ENCODE results near the gene MTHFD1L. TPM values are rescaled to one million over a fixed set of nuclear protein-coding genes. Genes with fewer than 3 reads are reported as not detected.

Gene MTHFD1L
- total RNA-seq, 2 experiments from 2014 or later: 51.6 to 54.6 TPM

DNA sequence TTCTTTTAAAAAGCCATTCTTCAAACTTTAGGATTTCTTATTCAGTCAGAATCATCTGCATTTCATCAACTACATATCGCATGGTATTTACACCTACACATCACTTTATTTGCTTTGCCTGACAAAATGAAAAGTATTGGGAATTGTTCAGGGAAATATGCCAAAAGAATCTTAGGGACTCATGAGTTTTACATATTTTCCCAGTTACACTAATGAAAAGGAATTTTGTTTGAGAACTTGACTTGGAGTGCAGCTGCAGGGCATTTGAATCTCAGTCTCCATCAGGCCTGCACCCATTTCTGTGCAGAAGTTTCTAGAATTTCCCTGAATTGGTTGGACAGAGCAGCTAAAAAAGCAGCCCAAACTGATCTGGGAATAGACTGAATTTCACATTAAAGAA is 65.3 kb downstream of the MTHFD1L start:
- Mint-ChIP-seq H3K9me3 (no peaks in the 10 kb centered on the region), H3K27ac (no peak overlapping the region), H3K36me3 (ENCODE audit: low read depth) (peaks cover 18% of the 10 kb centered on the region), H3K4me3 (no peak overlapping the region), H3K27me3 (no peaks in the 10 kb centered on the region), H3K4me1 (no peaks in the 10 kb centered on the region)
- no peak for DNase-seq
- ChIA-PET POLR2A (no interaction called here), CTCF (no interaction called here)

DNA sequence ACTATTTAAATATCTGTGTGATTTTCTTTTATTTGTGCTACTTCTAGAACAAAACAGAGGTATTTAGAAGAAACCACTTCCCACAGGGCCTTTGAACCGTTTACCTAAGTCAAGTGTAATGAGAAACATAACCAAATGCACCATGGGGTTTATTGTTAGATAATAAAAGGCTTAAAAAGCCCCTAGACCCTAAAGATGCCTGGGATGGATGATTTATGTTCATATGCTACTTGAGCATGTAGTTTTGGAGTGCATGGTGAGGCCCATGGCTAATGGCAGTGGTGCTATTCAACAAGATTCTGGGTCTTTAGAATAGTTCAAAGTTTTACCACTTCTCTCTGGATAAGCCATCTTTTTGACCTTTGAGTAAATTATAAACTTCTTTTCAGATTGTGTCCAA is 65.9 kb downstream of the MTHFD1L start:
- no peak for DNase-seq
- ChIA-PET CTCF (no interaction called here), POLR2A (no interaction called here)
- Mint-ChIP-seq H3K27ac (no peak overlapping the region), H3K4me1 (no peaks in the 10 kb centered on the region), H3K4me3 (no peak overlapping the region), H3K36me3 (ENCODE audit: low read depth) (peaks cover 16% of the 10 kb centered on the region), H3K9me3 (no peaks in the 10 kb centered on the region), H3K27me3 (no peaks in the 10 kb centered on the region)

DNA sequence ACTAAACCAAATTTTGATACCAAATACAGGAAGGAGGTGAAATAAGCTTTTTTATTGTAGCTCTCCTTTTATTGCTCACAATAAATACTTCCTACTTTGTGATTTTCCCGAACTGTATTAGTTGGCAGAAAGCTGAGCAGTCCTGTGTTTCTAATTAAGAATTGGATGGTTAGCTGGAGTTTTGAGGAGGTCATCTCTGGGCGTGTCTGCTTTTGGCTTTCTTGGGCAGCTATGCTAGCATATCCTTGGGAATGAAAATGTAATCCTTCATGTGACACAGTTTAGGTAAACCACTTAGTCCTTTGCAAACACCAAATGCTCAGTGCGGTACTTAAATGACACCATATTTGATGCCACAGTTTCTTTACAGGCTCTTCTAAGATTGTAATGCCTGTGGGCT is 67.5 kb downstream of the MTHFD1L start:
- no peak overlapping the region for H3K4me3 Mint-ChIP-seq
- H3K9me3 Mint-ChIP-seq: no peaks in the 10 kb centered on the region
- POLR2A ChIA-PET: no interaction called here
- CTCF ChIA-PET: interaction anchor here (1.6 kb wide), 1 partner anchor 81 kb away, joined by 3 read pairs; no protein-coding TSS in a partner anchor
- peaks cover 26% of the 10 kb centered on the region for H3K36me3 Mint-ChIP-seq (ENCODE audit: low read depth)
- no peak for DNase-seq
- no peaks in the 10 kb centered on the region for H3K4me1 Mint-ChIP-seq
- no peaks in the 10 kb centered on the region for H3K27me3 Mint-ChIP-seq
- no peak overlapping the region for H3K27ac Mint-ChIP-seq

DNA sequence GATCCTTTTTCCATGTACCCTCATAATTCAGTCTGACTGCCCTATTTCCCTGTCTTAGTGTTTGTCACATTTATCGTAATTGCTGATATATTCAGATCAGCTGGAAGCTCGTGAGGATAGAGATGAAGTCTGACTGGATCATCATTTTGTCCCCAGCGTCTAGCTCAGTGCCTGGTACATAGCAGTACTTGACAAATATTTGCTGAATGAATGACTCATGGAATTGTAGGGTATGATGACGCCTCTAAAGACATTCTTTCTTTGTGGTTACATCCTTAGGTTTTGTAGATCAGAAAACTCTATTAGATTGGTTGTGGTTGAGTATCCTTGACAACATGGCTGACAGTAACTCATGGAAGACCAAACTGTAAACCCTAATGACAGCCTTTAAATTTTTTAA is 68.9 kb downstream of the MTHFD1L start:
- Mint-ChIP-seq H3K4me3 (no peak overlapping the region), H3K27me3 (no peaks in the 10 kb centered on the region), H3K27ac (no peak overlapping the region), H3K36me3 (ENCODE audit: low read depth) (peaks cover 28% of the 10 kb centered on the region), H3K9me3 (no peaks in the 10 kb centered on the region), H3K4me1 (no peaks in the 10 kb centered on the region)
- ChIA-PET CTCF (no interaction called here), POLR2A (no interaction called here)
- no peak for DNase-seq

DNA sequence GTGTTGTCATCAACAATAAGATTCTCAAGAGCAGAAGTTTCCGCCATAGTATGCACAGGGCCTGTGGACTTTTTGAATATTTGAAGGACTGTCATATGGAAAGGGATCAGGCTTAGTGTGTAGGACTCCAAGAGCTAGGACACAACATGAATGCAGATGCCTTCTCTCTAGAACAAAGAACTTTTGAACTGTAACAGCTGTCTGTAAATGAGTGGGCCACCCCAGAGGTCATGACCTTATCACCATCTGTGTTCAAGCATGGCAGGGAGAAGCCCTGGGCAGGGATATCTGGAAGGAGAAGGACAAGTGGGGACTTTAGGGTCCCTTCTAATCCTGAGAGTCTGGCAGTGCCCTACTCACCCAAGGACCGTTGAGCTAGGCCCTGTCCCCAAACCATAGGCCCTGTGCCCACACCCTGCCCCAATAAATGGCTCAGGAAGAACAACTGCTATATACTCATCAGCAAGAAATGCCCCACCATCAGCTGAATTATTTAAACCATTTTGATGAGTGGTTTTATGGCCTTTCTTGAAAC is 70.6 kb downstream of the MTHFD1L start:
- CTCF ChIA-PET: interaction anchor here (0.5 to 1.0 kb wide), 2 partner anchors 44 to 78 kb away, joined by 3 read pairs; no protein-coding TSS in a partner anchor
- no peak overlapping the region for H3K27ac Mint-ChIP-seq
- no peak overlapping the region for H3K4me3 Mint-ChIP-seq
- H3K36me3 Mint-ChIP-seq (ENCODE audit: low read depth): peaks cover 33% of the 10 kb centered on the region
- DNase-seq: no peak
- no peaks in the 10 kb centered on the region for H3K9me3 Mint-ChIP-seq
- H3K27me3 Mint-ChIP-seq: no peaks in the 10 kb centered on the region
- POLR2A ChIA-PET: no interaction called here
- H3K4me1 Mint-ChIP-seq: no peaks in the 10 kb centered on the region

DNA sequence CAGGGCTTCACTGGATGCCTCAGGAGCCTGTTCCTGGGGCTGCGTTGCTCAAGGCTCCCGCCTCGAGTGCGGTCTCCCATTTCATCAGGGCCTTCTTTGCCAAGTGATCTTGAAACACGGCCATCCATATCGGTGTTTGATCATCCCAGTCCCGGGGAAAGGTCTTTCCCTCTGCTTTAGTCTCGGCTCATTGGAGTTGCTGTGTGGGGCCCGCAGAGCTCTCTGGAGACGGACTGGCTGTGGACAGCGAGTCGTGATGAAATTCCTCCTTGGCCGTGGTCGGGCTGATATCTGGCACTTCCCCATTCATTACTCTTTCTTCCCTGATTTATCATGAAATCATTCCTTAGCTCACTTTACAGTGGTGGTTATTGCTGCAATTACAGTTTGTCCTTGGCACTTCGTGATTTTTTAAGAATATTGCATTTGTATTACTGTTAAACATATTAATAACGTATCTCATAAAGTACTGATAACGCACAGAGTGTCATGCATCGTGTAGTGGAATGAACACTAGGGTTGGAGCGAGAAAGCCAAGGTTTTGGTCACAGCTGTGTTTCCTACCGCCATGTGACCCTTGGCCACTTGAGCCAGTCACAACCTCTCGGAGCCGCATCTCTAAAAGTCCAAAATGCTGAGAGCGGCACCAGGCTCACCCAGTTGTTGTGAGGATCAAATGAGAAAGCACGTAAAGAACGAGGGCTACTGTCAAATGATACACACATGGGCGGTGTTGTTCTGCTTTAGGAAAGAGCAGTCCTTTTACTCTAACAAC is 71.8 kb downstream of the MTHFD1L start:
- DNase-seq: no peak
- Mint-ChIP-seq H3K36me3 (ENCODE audit: low read depth) (peaks cover 38% of the 10 kb centered on the region), H3K27ac (no peak overlapping the region), H3K4me1 (no peaks in the 10 kb centered on the region), H3K4me3 (no peak overlapping the region), H3K27me3 (no peaks in the 10 kb centered on the region), H3K9me3 (no peaks in the 10 kb centered on the region)
- ChIA-PET POLR2A (no interaction called here), CTCF (no interaction called here)

DNA sequence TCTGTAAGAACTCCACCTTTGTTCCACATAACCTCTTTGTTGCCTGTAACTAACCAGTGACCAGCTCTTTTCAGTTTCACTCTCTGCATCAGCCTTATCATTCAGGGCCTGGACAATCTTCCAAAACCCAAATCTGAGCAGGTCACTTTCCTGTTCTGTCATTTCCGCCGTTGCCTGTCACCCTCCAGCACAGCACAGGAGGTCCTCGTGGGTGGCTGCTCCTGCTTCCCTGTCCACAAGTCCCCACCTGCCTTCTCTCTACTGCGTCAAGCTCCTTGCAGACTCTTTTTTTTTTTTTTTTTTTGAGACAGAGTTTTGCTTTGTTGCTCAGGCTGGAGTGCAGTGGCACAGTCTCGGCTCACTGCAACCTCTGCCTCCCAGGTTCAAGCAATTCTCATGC is 73.9 kb downstream of the MTHFD1L start:
- H3K27me3 Mint-ChIP-seq: no peaks in the 10 kb centered on the region
- peaks cover 32% of the 10 kb centered on the region for H3K36me3 Mint-ChIP-seq (ENCODE audit: low read depth)
- H3K4me3 Mint-ChIP-seq: no peak overlapping the region
- no peaks in the 10 kb centered on the region for H3K9me3 Mint-ChIP-seq
- DNase-seq: no peak
- H3K27ac Mint-ChIP-seq: no peak overlapping the region
- no peaks in the 10 kb centered on the region for H3K4me1 Mint-ChIP-seq
- ChIA-PET CTCF (no interaction called here), POLR2A (no interaction called here)

DNA sequence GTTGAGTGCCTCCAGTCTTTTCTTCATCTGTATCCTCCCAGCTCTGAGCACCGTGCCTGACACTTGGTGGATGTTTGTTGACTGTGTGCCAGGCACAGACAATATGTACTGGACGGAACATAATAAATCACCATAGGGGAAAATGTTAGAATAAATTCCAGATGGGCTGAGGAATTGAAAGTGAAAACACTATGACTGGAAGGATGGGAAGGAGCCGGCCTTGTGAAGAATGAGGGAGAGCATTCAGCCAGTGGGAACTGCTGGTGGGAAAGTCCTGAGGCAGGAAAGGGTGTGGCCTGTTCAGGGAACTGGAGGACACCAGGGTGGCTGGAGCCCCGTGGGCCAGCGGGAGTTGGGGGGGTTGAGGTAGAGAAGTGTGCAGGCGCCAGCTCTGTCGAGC is 75.4 kb downstream of the MTHFD1L start:
- H3K36me3 Mint-ChIP-seq (ENCODE audit: low read depth): peaks cover 31% of the 10 kb centered on the region
- H3K27ac Mint-ChIP-seq: peak overlapping the region; percentile 9
- no peak overlapping the region for H3K4me3 Mint-ChIP-seq
- no peaks in the 10 kb centered on the region for H3K4me1 Mint-ChIP-seq
- no peak for DNase-seq
- CTCF ChIA-PET: no interaction called here
- H3K9me3 Mint-ChIP-seq: no peaks in the 10 kb centered on the region
- H3K27me3 Mint-ChIP-seq: no peaks in the 10 kb centered on the region
- POLR2A ChIA-PET: no interaction called here

DNA sequence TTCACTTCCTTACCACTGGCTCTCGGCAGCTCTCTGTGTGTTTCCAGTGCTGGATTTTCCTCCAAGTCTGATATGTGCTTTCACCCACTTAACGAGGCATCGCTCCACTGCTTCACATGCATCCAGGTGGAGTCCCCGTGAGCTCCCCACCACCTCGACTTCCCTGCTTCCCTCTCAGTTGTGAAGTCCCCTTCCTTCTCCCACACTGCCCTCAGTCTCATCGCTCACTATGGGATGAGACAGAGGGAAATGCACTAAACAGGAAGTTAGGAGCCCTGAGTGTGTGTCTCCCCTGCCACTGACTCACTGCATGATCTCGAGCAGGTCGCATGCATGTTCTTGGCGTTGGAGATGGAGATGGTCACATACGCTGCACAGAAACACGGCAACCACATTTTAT is 84.0 kb downstream of the MTHFD1L start:
- Mint-ChIP-seq H3K36me3 (ENCODE audit: low read depth) (peaks cover 55% of the 10 kb centered on the region), H3K27ac (no peak overlapping the region), H3K9me3 (no peaks in the 10 kb centered on the region)

DNA sequence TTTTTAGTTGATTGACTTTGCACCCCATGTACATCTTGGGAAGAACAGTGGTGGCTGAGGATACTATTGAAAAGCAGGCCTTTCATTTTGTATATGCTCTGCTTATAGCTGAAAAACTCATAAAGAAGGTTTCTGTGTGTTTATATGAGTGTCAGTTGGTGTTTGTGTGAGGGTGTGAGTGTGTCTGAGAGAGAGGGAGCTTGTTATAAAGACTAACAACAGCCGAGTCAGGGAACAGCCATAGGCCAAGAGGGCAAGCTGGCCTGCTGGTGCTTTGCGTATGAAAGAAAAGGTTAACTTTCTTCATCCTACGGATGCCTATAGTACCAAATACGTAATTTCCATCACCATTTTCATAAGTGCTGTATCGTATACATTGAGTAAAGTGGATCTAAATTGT is 88.3 kb downstream of the MTHFD1L start:
- H3K27ac Mint-ChIP-seq: no peak overlapping the region
- ChIA-PET POLR2A (no interaction called here), CTCF (no interaction called here)
- H3K4me1 Mint-ChIP-seq: no peaks in the 10 kb centered on the region
- H3K4me3 Mint-ChIP-seq: no peak overlapping the region
- no peak for DNase-seq
- no peaks in the 10 kb centered on the region for H3K27me3 Mint-ChIP-seq
- H3K9me3 Mint-ChIP-seq: no peaks in the 10 kb centered on the region
- peaks cover 67% of the 10 kb centered on the region for H3K36me3 Mint-ChIP-seq (ENCODE audit: low read depth)

More for the DNA sequence above, 84.0 kb downstream of the MTHFD1L start:
- no peaks in the 10 kb centered on the region for H3K4me1 Mint-ChIP-seq
- ChIA-PET POLR2A (no interaction called here), CTCF (no interaction called here)
- no peaks in the 10 kb centered on the region for H3K27me3 Mint-ChIP-seq
- H3K4me3 Mint-ChIP-seq: no peak overlapping the region
- DNase-seq: no peak

DNA sequence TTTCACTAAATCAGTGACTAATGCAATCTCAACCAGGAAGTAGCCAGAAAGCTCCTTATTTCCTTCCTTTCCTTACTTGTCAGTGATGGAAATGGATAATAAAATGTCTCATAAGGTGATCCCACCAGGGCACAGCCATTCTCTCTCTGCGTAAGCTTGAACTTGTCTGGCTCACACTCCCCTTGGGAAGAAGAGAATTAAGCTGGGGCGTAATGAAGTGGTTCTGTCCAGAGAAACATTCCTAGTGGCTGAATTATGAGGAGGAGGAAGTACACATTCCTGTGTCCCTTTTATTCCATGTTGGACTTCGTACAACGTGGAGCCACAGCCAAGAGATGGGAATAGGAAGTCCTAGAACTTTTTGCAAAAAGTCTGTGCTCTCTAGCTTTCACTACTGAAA is 93.7 kb downstream of the MTHFD1L start:
- H3K36me3 Mint-ChIP-seq (ENCODE audit: low read depth): peaks cover 34% of the 10 kb centered on the region
- no peak overlapping the region for H3K27ac Mint-ChIP-seq
- POLR2A ChIA-PET: no interaction called here

DNA sequence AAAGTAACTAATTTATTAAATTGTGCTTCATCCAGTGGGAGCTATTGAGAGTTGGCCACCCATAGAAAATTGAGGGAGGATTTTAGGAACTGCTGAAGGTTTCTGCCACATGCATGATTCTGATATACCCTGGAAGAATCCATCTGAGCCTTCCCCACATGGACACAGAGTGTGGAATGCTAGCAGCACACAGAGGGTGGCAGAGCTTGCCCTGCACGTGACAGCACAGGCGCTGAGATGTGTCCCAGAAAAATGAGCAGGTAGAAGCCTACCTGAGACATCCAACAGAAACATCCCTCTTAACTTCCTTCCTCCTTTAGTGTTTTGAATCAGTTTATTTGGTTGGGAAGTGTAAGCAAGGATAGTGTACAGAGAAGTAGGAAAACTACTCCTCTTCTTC is 96.9 kb downstream of the MTHFD1L start:
- H3K4me3 Mint-ChIP-seq: no peak overlapping the region
- CTCF ChIA-PET: no interaction called here
- H3K36me3 Mint-ChIP-seq (ENCODE audit: low read depth): peaks cover 16% of the 10 kb centered on the region
- no peak for DNase-seq
- H3K4me1 Mint-ChIP-seq: no peaks in the 10 kb centered on the region
- H3K27ac Mint-ChIP-seq: no peak overlapping the region
- H3K9me3 Mint-ChIP-seq: no peaks in the 10 kb centered on the region
- no peaks in the 10 kb centered on the region for H3K27me3 Mint-ChIP-seq
- POLR2A ChIA-PET: no interaction called here

More for the DNA sequence above, 93.7 kb downstream of the MTHFD1L start:
- CTCF ChIA-PET: no interaction called here
- Mint-ChIP-seq H3K27me3 (no peaks in the 10 kb centered on the region), H3K9me3 (no peaks in the 10 kb centered on the region), H3K4me1 (no peaks in the 10 kb centered on the region), H3K4me3 (no peak overlapping the region)
- no peak for DNase-seq

DNA sequence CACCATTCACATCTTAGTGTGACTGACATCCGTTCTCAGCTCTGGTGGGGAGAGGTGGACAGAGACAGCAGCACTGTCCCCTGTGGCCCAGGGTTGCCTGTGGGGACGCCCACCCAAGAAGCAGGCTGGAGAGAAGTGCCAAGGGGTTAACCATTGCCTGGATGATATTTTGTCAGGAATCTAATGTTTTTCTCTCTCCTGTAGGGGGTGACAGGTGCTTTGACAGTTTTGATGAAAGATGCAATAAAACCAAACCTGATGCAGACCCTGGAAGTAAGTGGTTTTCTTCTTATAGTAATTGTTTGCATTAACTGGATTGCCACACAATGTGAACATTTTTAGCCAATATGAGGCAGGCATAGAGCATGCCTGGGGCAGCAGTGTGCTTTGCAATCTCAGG is 99.3 kb downstream of the MTHFD1L start:
- no peak for DNase-seq
- Mint-ChIP-seq H3K4me3 (no peak overlapping the region), H3K27me3 (no peaks in the 10 kb centered on the region), H3K36me3 (ENCODE audit: low read depth) (peaks cover 19% of the 10 kb centered on the region), H3K9me3 (no peaks in the 10 kb centered on the region), H3K27ac (no peak overlapping the region), H3K4me1 (no peaks in the 10 kb centered on the region)
- CTCF ChIA-PET: no interaction called here
- POLR2A ChIA-PET: no interaction called here

DNA sequence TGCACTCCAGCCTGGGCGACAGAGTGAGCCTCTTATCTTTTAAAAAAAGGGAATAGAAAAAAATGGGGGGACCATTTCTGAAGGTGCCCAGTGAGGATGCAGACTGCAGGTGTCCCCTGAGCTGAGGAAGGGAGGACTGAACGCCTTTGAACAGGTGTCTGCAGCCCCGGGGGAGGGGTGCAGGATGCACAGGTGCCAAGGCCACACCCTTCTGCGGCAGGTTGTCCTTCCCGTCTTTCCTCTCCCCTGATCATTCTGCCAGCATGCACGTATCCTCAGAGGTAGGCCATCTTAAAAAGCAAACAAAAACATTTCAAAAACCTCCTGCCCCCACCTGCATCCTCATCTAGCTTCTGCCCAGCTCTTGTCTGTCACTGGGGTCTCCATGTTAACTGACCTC is 101.3 kb downstream of the MTHFD1L start:
- no peak overlapping the region for H3K27ac Mint-ChIP-seq
- no peaks in the 10 kb centered on the region for H3K4me1 Mint-ChIP-seq
- H3K36me3 Mint-ChIP-seq (ENCODE audit: low read depth): peaks cover 21% of the 10 kb centered on the region
- DNase-seq: no peak
- ChIA-PET POLR2A (no interaction called here), CTCF (no interaction called here)
- no peaks in the 10 kb centered on the region for H3K27me3 Mint-ChIP-seq
- no peaks in the 10 kb centered on the region for H3K9me3 Mint-ChIP-seq
- no peak overlapping the region for H3K4me3 Mint-ChIP-seq
